ENCODE measurements around the gene ZNF672. TPM values are rescaled to one million over a fixed set of nuclear protein-coding genes. Genes with fewer than 3 reads are reported as not detected.

Gene ZNF672
- total and polyA plus RNA-seq, 2 of the 13 experiments (the other 11 are each of a cell fraction or from before 2014, with no cell fraction given), result 17.2 to 22.9 TPM

- TF ChIP-seq ZNF10 (CRISPR knock-in tag; IDR thresholded peaks at IDR 0.05; ENCODE audit: borderline replicate concordance, low read depth), result no peak
- peak; percentile 73 for TF ChIP-seq HDAC1 (CRISPR knock-in tag; IDR thresholded peaks at IDR 0.05)
These were observed 11.9 kb upstream of the ZNF672 start, which contains the start of gene SH3BP5L (continued) for GRCh38 chr1:248825909-248826760.

GRCh38 chr1:248828845-248829244 is 9.2 kb upstream of the ZNF672 start:
- Histone ChIP-seq H3K4me3 (replicated peaks in 1 of 3; ENCODE audit: insufficient read depth in 1 of 3, low read depth in 2 of 3, low read length in 3 of 3) (peak overlapping the region in 1 of 3 experiments; percentile 3; a peak in 1 of 6 replicates), H3K4me2 (ENCODE audit: low read depth, low read length) (peak overlapping the region; percentile 36), H3K4me1 (ENCODE audit: insufficient read depth, low read length) (peaks cover 42% of the 10 kb centered on the region), H3K27ac (ENCODE audit: extremely low read length, insufficient read depth, low read length) (peak overlapping the region; percentile 22), H4K20me1 (ENCODE audit: insufficient read depth, low read length) (no peaks in the 10 kb centered on the region), H3K9me3 (ENCODE audit: low read length) (no peaks in the 10 kb centered on the region), H3K9ac (ENCODE audit: insufficient read depth, low read depth, low read length) (peak overlapping the region; percentile 37; the same call in 1 of the 2 replicates), H3K79me2 (ENCODE audit: insufficient read depth, low read length) (peaks cover 18% of the 10 kb centered on the region), H2AFZ (ENCODE audit: low read length) (no peak overlapping the region), H3K36me3 (replicated peaks in 1 of 2; ENCODE audit: control insufficient read depth in 1 of 2, insufficient read depth in 2 of 2, low read length in 2 of 2) (peaks cover 0 to 6% of the 10 kb centered on the region in 2 experiments; a peak in 2 of 5 replicates), H3K27me3 (ENCODE audit: control insufficient read depth in 1 of 2, insufficient read depth in 2 of 2, low read length in 2 of 2) (no peaks in the 10 kb centered on the region; a peak in 1 of 5 replicates)
- peak; percentile 10 for ATAC-seq
- BruUV-seq (replicated peaks), result no TSS peak
- 4% methylated on average over 3 of the region's 3 CpGs for WGBS (ENCODE audit: low lambda C conversion rate)
- FAIRE-seq, result no peak
- intact Hi-C loops (cut with micrococcal nuclease; ENCODE audit: unreplicated experiment) (loop anchor here (1.0 kb wide), 1 partner anchor 9 kb away; the partner anchor contains the start of gene ZNF672), in situ Hi-C loops (cut with HindIII; ENCODE audit: extremely low pct_ligation_motif_present, low pct_unique_long_range_greater_than_20kb) (no loop called here)
- DNase-seq (ENCODE audit: low spot score), result peak; percentile 95
- POLR2A ChIA-PET, result interaction anchor here (1.2 to 5.6 kb wide), 3 partner anchors 10 to 77 kb away, joined by 4 to 108 read pairs (median 43); partner anchors contain the start of genes PGBD2, ZNF672 and ZNF692
- CTCF ChIA-PET (ENCODE audit: low intra/inter-chr PET ratio, low total read pairs), result no interaction called here
- TF ChIP-seq ZNF589 (CRISPR knock-in tag; conservative IDR thresholded peaks at IDR 0.05) (no peak), PRPF4 (IDR thresholded peaks at IDR 0.05; ENCODE audit: low read depth, low read length, poor library complexity, severe bottlenecking) (no peak), SAFB2 (CRISPR knock-in tag; IDR thresholded peaks at IDR 0.05; ENCODE audit: borderline replicate concordance, low read depth) (no peak), MYC (CRISPR knock-in tag; IDR thresholded peaks at IDR 0.05; ENCODE audit: borderline replicate concordance) (no peak), MEIS2 (CRISPR knock-in tag; IDR thresholded peaks at IDR 0.05) (no peak), POLR2G (IDR thresholded peaks at IDR 0.05; ENCODE audit: low read depth, low read length) (no peak), ZNF746 (CRISPR knock-in tag; IDR thresholded peaks at IDR 0.05) (no peak), MEF2D (CRISPR knock-in tag; IDR thresholded peaks at IDR 0.05) (no peak), HMG20A (CRISPR knock-in tag; IDR thresholded peaks at IDR 0.05; ENCODE audit: borderline replicate concordance) (no peak; the same call in 1 of the 2 replicates), ZNF18 (CRISPR knock-in tag; IDR thresholded peaks at IDR 0.05; ENCODE audit: insufficient replicate concordance) (no peak)

All from HepG2 (cell line).